ENCODE measurements around the gene STX18. TPM values are rescaled to one million over a fixed set of nuclear protein-coding genes. Genes with fewer than 3 reads are reported as not detected.

STX18 gene
- total RNA-seq, 1 donor from 2014 or later: 24.0 TPM

DNA sequence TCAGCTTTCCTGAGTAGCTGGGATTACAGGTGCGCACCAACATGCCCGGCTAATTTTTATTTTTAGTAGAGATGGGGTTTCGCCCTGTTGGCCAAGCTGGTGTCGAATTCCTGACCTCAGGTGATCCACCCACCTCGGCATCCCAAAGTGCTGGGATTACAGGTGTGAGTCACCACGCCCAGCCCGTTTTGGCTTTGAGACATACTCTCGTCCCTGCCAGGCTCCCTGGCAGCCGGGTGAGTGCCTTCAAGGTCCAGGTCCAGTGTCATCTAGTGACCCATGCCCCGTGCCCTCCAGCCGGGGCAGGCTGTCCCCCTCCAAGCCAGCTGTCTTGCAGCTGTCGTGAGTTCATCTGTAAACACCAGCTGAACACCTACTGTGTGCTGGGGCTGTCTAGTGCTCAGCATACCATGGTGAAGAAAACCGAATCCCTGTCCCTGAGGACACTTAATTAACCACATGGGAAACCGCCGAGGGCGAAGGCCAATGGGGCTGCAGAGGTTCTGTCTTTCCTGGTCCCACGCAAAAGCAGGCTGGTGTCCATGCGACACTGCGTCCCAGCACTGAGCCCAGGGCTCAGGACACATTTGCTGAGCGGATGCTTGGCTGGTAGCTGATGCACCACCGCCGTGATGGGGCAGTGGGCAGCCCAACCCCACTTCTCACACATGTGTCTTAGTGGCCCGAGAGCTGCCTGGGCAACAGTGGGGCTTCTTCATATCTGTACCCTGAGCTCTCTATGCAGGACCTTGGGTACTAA lies 133.1 kb downstream of the STX18 start:
- no peaks in the 10 kb centered on the region for H3K79me2 ChIP-seq (ENCODE audit: insufficient read depth, low read length)
- H3K4me1 ChIP-seq (ENCODE audit: insufficient read depth, low read length): no peaks in the 10 kb centered on the region
- H3K4me2 ChIP-seq (ENCODE audit: low read length): no peak overlapping the region
- H3K27me3 Mint-ChIP-seq (ENCODE audit: low read depth, unreplicated experiment): peaks cover 30% of the 10 kb centered on the region
- H3K4me3 ChIP-seq (ENCODE audit: insufficient read depth, low read depth, low read length): no peak overlapping the region
- no peaks in the 10 kb centered on the region for H3K36me3 Mint-ChIP-seq (ENCODE audit: low read depth, unreplicated experiment)
- no peaks in the 10 kb centered on the region for H3K9me3 ChIP-seq (ENCODE audit: insufficient read depth, low read depth, low read length)
- no peak overlapping the region for H3K4me3 Mint-ChIP-seq (ENCODE audit: unreplicated experiment)
- H3K27me3 ChIP-seq (ENCODE audit: insufficient read depth, low read length): no peaks in the 10 kb centered on the region
- H3K36me3 ChIP-seq (ENCODE audit: insufficient read depth, low read length): no peaks in the 10 kb centered on the region
- no peaks in the 10 kb centered on the region for H3K4me1 Mint-ChIP-seq (ENCODE audit: low read depth, unreplicated experiment)
- H4K20me1 ChIP-seq (ENCODE audit: insufficient read depth, low read length): no peaks in the 10 kb centered on the region
- H3K9me3 Mint-ChIP-seq (ENCODE audit: unreplicated experiment): no peaks in the 10 kb centered on the region
- no peak overlapping the region for H2AFZ ChIP-seq (ENCODE audit: low read depth, low read length)
- H3K27ac ChIP-seq (ENCODE audit: low read depth, low read length): no peak overlapping the region
- TF ChIP-seq EZH2 (IDR thresholded peaks at IDR 0.05; ENCODE audit: insufficient read depth, low read length): no peak
- no peak overlapping the region for H3K27ac Mint-ChIP-seq (ENCODE audit: unreplicated experiment)
- FAIRE-seq (no peak), DNase-seq (ENCODE audit: low read depth) (no peak)
- no peak overlapping the region for H3K9ac ChIP-seq (ENCODE audit: low read length)

DNA sequence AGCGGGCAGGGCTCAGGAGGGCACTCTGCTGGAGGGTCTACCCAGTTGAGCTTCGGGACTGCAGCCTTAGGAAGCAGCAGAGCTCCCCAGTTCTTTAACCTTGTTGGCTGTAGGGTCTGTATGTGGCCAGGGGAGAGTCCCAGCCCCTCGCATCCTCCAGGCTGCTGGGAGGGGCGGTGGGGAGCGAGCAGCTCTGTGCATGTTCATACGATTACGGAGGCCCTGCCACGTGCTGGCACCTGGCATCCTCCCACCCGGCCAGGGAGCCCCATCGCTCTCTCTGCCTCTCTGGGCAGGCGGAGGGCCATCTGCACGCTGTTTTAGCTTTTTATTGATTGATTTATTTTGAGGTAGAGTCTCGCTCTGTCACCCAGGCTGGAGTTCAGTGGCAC lies 133.7 kb downstream of the STX18 start:
- Histone ChIP-seq H3K4me3 (ENCODE audit: insufficient read depth, low read depth, low read length) (no peak overlapping the region), H3K36me3 (ENCODE audit: insufficient read depth, low read length) (no peaks in the 10 kb centered on the region), H3K4me1 (ENCODE audit: insufficient read depth, low read length) (no peaks in the 10 kb centered on the region), H3K27me3 (ENCODE audit: insufficient read depth, low read length) (no peaks in the 10 kb centered on the region), H3K4me2 (ENCODE audit: low read length) (no peak overlapping the region), H3K79me2 (ENCODE audit: insufficient read depth, low read length) (no peaks in the 10 kb centered on the region), H3K9me3 (ENCODE audit: insufficient read depth, low read depth, low read length) (no peaks in the 10 kb centered on the region), H2AFZ (ENCODE audit: low read depth, low read length) (no peak overlapping the region), H4K20me1 (ENCODE audit: insufficient read depth, low read length) (no peaks in the 10 kb centered on the region), H3K27ac (ENCODE audit: low read depth, low read length) (no peak overlapping the region), H3K9ac (ENCODE audit: low read length) (no peak overlapping the region)
- Mint-ChIP-seq H3K27ac (ENCODE audit: unreplicated experiment) (no peak overlapping the region), H3K36me3 (ENCODE audit: low read depth, unreplicated experiment) (no peaks in the 10 kb centered on the region), H3K4me1 (ENCODE audit: low read depth, unreplicated experiment) (no peaks in the 10 kb centered on the region), H3K27me3 (ENCODE audit: low read depth, unreplicated experiment) (peaks cover 30% of the 10 kb centered on the region), H3K4me3 (ENCODE audit: unreplicated experiment) (no peak overlapping the region), H3K9me3 (ENCODE audit: unreplicated experiment) (no peaks in the 10 kb centered on the region)
- DNase-seq (ENCODE audit: low read depth) (no peak), FAIRE-seq (no peak)
- no peak for TF ChIP-seq EZH2 (IDR thresholded peaks at IDR 0.05; ENCODE audit: insufficient read depth, low read length)
- TF ChIP-seq, protein P1, sequence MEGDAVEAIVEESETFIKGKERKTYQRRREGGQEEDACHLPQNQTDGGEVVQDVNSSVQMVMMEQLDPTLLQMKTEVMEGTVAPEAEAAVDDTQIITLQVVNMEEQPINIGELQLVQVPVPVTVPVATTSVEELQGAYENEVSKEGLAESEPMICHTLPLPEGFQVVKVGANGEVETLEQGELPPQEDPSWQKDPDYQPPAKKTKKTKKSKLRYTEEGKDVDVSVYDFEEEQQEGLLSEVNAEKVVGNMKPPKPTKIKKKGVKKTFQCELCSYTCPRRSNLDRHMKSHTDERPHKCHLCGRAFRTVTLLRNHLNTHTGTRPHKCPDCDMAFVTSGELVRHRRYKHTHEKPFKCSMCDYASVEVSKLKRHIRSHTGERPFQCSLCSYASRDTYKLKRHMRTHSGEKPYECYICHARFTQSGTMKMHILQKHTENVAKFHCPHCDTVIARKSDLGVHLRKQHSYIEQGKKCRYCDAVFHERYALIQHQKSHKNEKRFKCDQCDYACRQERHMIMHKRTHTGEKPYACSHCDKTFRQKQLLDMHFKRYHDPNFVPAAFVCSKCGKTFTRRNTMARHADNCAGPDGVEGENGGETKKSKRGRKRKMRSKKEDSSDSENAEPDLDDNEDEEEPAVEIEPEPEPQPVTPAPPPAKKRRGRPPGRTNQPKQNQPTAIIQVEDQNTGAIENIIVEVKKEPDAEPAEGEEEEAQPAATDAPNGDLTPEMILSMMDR (IDR thresholded peaks at IDR 0.05; ENCODE audit: insufficient read depth, low read depth, low read length): no peak

DNA sequence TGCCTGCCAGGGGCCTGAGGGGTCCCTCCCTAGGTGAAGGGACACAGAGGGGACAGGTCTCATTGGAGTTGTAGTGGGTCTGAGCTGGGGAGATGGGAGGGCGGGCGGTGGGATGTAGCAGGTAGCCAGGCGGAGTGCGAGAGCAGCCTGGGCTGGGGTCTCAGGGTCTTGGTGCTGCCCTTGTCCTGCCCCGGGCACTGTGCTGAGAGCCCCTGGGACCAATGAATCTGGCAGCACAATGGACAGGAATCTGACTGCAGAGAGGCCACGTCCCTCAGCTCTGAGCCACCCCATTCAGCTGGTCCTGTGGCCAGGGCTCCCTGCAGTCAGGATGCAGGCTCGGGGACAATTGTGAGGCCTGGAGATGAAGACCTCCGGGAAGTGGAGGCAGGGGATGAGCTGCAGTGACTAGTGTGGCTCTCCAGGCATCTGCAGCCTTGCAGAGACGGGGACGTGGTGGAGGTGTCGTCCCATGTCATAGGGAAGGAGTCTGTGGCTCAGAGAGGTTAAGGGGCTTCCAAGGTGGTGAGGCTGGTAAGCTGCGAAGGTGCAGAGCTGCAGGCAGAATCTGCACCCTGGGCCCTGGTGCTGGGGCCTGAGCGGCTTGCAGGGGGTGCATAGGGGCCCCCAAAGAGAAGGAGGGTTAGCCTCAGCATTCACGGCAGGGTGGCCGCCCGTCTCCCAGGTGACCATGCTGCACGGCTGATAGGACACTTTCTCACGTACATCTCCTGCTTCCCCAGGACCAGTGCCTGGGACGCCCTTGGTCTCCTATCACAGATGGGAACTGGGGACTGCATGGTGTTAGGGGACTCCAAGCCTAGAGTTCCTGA lies 134.3 kb downstream of the STX18 start:
- no peak for FAIRE-seq
- Histone ChIP-seq H3K36me3 (ENCODE audit: insufficient read depth, low read length) (no peaks in the 10 kb centered on the region), H3K27me3 (ENCODE audit: insufficient read depth, low read length) (no peaks in the 10 kb centered on the region), H3K9ac (ENCODE audit: low read length) (no peak overlapping the region), H4K20me1 (ENCODE audit: insufficient read depth, low read length) (no peaks in the 10 kb centered on the region), H3K4me2 (ENCODE audit: low read length) (no peak overlapping the region), H3K79me2 (ENCODE audit: insufficient read depth, low read length) (no peaks in the 10 kb centered on the region), H2AFZ (ENCODE audit: low read depth, low read length) (no peak overlapping the region), H3K4me3 (ENCODE audit: insufficient read depth, low read depth, low read length) (no peak overlapping the region), H3K27ac (ENCODE audit: low read depth, low read length) (no peak overlapping the region), H3K9me3 (ENCODE audit: insufficient read depth, low read depth, low read length) (no peaks in the 10 kb centered on the region), H3K4me1 (ENCODE audit: insufficient read depth, low read length) (no peaks in the 10 kb centered on the region)
- TF ChIP-seq, protein P1 (IDR thresholded peaks at IDR 0.05; ENCODE audit: insufficient read depth, low read depth, low read length): no peak
- TF ChIP-seq EZH2 (IDR thresholded peaks at IDR 0.05; ENCODE audit: insufficient read depth, low read length): no peak
- no peak overlapping the region for H3K4me3 Mint-ChIP-seq (ENCODE audit: unreplicated experiment)
- no peaks in the 10 kb centered on the region for H3K9me3 Mint-ChIP-seq (ENCODE audit: unreplicated experiment)
- no peak for DNase-seq (ENCODE audit: low read depth)
- peaks cover 31% of the 10 kb centered on the region for H3K27me3 Mint-ChIP-seq (ENCODE audit: low read depth, unreplicated experiment)
- peaks cover 3% of the 10 kb centered on the region for H3K4me1 Mint-ChIP-seq (ENCODE audit: low read depth, unreplicated experiment)
- no peaks in the 10 kb centered on the region for H3K36me3 Mint-ChIP-seq (ENCODE audit: low read depth, unreplicated experiment)
- H3K27ac Mint-ChIP-seq (ENCODE audit: unreplicated experiment): no peak overlapping the region

All from astrocyte (in vitro differentiated cells and primary cell).